HG03108 (cell line): ENCODE data around the gene GLT1D1.

ENCODE experiments used
- ATAC-seq: cut with Tn5 transposase; IDR thresholded peaks from one replicate; pipeline ENCODE4 v1.9.1; 2021; ENCODE audit warnings: moderate library complexity; ENCODE audit not compliant: unreplicated experiment

Gene GLT1D1

DNA sequence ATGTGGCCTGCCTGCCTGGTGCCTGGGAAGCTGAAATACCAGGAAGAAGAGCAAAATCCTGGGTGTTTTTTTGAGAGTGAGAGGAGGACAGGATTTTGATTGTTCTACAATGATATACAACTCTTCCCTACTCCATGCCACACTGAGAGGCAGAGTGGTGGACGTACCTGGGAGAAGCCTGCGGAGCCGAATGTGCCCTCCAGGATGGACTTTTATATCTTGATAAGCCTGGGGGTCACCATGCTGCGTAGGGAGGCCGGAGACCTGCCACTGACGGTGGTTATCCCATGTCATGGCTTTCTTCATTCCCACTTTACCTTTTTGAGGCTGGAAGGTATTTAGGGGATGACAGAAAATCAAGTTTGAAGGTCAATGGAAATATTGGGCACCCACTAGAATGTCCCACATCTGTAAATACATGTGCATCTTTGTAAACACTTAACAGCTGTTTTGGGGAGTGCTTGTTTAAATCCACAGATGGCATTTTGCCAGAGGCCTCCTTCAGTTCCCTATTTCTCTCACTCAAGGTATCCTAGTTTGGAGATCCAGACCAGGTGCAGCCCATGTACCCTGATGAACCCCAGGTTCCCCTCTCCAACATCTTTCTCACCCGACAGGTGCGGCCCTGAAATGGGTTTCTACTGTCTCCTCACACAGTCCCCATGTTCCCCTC lies 1.1 kb upstream of the GLT1D1 start:
- ATAC-seq = no peak

GRCh38 chr12:128853600-128854197 lies 421 bp downstream of the GLT1D1 start:
- no peak for ATAC-seq

GRCh38 chr12:128856035-128856790 lies 2.9 kb downstream of the GLT1D1 start:
- ATAC-seq = no peak

DNA sequence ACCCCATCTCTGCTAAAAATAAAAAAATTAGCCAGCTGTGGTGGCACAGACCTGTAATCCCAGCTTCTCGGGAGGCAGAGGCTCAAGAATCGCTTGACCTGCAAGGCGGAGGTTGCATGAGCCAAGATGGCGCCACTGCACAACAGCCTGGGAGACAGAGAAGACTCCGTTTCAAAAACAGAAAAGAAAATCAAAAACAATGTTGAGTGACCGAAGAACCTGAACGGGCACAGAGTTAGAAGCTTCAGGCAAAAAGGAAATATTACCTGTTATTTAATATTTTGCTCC lies 3.5 kb downstream of the GLT1D1 start:
- no peak for ATAC-seq

DNA sequence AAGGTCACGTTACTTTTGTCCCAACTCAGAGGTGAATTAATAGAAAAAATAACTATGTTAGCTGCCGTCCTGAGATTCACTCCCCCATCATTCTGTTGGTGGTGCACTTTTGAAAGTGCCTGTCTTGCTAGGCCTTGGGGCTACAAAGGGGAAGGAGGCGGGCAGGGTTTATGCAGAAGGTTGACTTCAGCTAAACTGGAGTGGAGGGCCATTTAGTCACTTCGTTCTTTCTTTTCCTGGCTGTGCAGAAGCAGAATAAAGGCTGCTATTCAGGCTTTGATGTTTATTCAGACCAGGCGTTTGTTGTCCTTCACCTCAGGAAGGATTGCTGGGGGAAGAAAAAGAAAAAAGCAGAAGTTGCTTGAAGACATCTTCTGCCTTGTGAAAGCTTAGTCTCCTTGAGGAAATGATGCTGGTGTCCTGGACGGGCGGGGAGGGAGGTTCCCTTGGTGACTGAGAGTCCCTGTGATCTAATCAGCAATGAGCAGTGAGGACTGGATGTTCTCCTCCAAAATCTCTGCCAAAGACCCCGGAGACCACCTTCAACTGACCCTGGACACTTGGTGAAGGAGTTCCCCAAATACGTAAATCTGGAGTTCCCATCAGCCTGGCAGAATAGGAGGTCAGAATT lies 4.0 kb downstream of the GLT1D1 start:
- ATAC-seq = no peak

- no peak for ATAC-seq
Measured at GRCh38 chr12:128859311-128859710, 6.0 kb downstream of the GLT1D1 start.

GRCh38 chr12:128861226-128862016 lies 8.1 kb downstream of the GLT1D1 start:
- ATAC-seq = no peak

- no peak for ATAC-seq
Measured at GRCh38 chr12:128863957-128864356, 10.7 kb downstream of the GLT1D1 start.

GRCh38 chr12:128864516-128865186 lies 11.4 kb downstream of the GLT1D1 start:
- ATAC-seq = no peak

- ATAC-seq = no peak
Measured at GRCh38 chr12:128867466-128867865, 14.2 kb downstream of the GLT1D1 start.

- no peak for ATAC-seq
Measured at GRCh38 chr12:128871516-128871892, 18.2 kb downstream of the GLT1D1 start.

- ATAC-seq = no peak
Measured at GRCh38 chr12:128872303-128872702, 19.0 kb downstream of the GLT1D1 start.

GRCh38 chr12:128876559-128876958 lies 23.3 kb downstream of the GLT1D1 start:
- no peak for ATAC-seq

DNA sequence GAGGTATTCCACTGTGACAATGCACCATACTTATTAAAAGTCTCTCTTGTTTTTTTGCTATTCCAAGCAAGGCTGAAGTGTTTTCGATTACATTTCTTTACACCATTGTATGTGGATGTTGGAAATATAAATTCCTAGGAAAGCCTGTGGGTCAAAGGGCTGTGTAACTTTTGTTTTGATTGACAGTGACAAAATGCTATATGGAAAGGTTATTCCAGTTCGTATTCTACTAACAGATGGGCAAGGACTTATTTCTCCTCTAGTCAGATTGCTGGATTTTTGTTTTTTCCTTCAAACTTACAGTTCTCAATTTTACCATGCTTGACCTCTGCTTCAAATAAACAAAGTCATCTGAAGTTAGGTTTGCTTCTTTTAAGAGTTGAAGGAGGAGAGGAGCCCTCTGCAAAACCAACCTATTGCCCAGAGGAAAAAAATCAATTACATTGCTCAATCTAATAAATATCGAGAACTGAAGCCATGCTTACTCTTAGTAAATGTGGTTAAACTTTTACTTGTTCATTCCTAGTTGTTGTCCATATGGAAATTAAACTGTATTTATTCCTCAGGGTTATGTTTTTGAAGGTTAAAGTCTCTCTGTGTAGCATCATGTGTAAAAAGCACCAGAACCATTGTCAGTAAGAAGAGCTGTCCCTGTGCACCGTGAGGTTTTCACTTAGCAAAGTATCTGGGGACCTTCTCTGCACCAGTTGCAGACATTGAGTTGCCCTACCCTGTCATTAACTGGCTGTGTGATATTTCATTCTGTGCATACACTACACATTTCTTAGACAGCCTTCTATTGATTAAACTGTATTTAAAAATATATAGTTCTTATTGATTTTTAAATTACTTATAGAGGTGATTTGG lies 26.9 kb downstream of the GLT1D1 start:
- ATAC-seq = no peak

- ATAC-seq = no peak
Measured at GRCh38 chr12:128891856-128892255, 38.6 kb downstream of the GLT1D1 start.

DNA sequence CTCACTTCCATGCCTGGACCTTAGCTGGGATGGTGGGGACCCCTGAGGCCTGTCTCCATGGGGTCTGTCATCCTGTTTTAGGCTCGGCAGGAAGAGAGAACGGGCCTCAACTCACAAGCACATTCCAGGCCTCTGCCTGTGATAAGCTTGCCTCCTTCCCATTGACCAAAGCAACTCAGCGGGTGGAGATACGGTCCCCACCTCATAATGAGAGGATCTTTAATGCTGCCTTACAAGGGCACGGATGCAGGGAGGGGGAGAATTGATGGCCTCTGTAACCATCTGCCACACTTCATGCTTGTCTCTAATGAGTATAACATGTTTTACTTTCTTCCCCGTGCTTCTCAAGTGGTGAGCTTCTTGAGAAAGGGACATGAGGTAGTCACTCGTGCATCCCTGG lies 50.0 kb downstream of the GLT1D1 start:
- ATAC-seq = no peak

DNA sequence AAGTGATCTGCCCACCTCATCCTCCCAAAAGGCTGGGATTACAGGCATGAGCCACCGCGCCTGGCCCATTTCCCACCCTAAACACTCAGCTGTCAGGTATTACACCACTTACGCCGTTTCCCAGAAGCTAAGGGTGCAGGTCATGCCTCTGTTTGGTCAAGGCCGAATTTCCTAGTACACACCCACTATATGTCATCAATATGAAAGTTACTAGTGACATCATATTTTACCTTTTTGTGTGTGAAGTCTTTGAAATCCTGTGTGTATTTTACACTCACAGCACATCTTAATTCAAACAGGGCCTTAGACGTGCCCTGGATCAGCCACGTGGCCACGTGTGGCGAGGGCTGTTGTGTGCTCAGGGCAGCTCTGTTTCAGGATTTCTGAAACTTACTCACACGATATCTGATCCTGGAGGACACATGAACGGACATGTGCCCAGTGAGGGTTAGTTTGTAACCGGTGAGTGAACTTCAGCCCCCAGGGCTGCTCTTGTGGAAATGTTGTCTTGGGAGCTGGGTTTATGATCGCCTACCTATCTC lies 51.8 kb downstream of the GLT1D1 start:
- ATAC-seq = no peak

- ATAC-seq = no peak
Measured at GRCh38 chr12:128906485-128907137, 53.3 kb downstream of the GLT1D1 start.

DNA sequence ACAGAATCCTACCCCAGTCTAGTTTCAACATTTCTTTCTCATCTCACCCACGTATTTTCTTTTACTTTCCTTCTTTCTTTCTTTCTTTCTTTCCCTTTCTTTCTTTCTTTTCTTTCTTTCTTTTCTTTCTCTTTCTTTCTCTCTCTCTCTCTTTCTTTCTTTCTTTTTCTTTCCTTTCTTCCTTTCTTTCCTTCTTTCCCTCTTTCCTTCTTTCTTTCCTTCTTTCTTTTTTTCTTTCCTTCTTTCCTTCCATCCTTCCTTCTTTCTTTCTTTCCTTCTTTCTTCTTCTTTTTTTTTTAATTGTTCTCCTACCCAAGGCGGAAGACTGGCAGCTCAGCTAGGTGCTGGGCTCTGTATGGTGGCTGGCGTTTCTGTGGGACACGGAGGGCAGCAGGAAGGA lies 55.0 kb downstream of the GLT1D1 start:
- ATAC-seq = no peak
